Measurements from ENCODE around the gene MYPOP. TPM values are rescaled to one million over a fixed set of nuclear protein-coding genes. Genes with fewer than 3 reads are reported as not detected.

MYPOP gene
- total and polyA plus RNA-seq, 3 donors from 2014 or later = 9.4 to 11.1 (median 9.5) TPM

- intact Hi-C loops (cut with DNase I; ENCODE audit: low total_unique reads) = loop anchor here (10.0 kb wide), 1 partner anchor 110 kb away; no protein-coding TSS in a partner anchor
- WGBS, 2 donors = 42 to 81% methylated on average over 17 to 71 of the region's 72 CpGs
- Histone ChIP-seq H3K36me3 (ENCODE audit: low read depth, missing control alignments) (no peaks in the 10 kb centered on the region), H3K4me3 (peak overlapping the region; percentile 75 to 84), H3K27ac (peak overlapping the region; percentile 33 to 87), H3K27me3 (no peaks in the 10 kb centered on the region), H3K9me3 (no peaks in the 10 kb centered on the region), H3K4me1 (peaks cover 35% of the 10 kb centered on the region)
- TF ChIP-seq, protein P1, sequence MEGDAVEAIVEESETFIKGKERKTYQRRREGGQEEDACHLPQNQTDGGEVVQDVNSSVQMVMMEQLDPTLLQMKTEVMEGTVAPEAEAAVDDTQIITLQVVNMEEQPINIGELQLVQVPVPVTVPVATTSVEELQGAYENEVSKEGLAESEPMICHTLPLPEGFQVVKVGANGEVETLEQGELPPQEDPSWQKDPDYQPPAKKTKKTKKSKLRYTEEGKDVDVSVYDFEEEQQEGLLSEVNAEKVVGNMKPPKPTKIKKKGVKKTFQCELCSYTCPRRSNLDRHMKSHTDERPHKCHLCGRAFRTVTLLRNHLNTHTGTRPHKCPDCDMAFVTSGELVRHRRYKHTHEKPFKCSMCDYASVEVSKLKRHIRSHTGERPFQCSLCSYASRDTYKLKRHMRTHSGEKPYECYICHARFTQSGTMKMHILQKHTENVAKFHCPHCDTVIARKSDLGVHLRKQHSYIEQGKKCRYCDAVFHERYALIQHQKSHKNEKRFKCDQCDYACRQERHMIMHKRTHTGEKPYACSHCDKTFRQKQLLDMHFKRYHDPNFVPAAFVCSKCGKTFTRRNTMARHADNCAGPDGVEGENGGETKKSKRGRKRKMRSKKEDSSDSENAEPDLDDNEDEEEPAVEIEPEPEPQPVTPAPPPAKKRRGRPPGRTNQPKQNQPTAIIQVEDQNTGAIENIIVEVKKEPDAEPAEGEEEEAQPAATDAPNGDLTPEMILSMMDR (IDR thresholded peaks at IDR 0.05) = no peak
- no peak for TF ChIP-seq POLR2A (IDR thresholded peaks at IDR 0.05)
- no peak for DNase-seq
Observed at GRCh38 chr19:45884682-45885555, 17.5 kb downstream of the MYPOP start.

- intact Hi-C loops (cut with DNase I; ENCODE audit: low total_unique reads) = loop anchor here (10.0 kb wide), 1 partner anchor 109 kb away; no protein-coding TSS in a partner anchor
- TF ChIP-seq POLR2A (IDR thresholded peaks at IDR 0.05) = no peak
- TF ChIP-seq, protein P1 (IDR thresholded peaks at IDR 0.05) = no peak
- no peak for DNase-seq
- Histone ChIP-seq H3K27ac (no peak overlapping the region), H3K27me3 (no peaks in the 10 kb centered on the region), H3K36me3 (ENCODE audit: low read depth, missing control alignments) (no peaks in the 10 kb centered on the region), H3K4me1 (peaks cover 35% of the 10 kb centered on the region), H3K9me3 (no peaks in the 10 kb centered on the region), H3K4me3 (peak overlapping the region in 1 of 2 donors; percentile 75)
- WGBS, 2 donors = 61 to 67% methylated on average over 34 to 42 of the region's 57 CpGs
Observed at GRCh38 chr19:45883881-45884681, 18.3 kb downstream of the MYPOP start.

- Histone ChIP-seq H3K9me3 (no peaks in the 10 kb centered on the region), H3K27ac (no peak overlapping the region), H3K4me1 (peaks cover 35% of the 10 kb centered on the region), H3K27me3 (no peaks in the 10 kb centered on the region), H3K4me3 (peak overlapping the region in 1 of 2 donors; percentile 18), H3K36me3 (ENCODE audit: low read depth, missing control alignments) (no peaks in the 10 kb centered on the region)
- no peak for TF ChIP-seq POLR2A (IDR thresholded peaks at IDR 0.05)
- TF ChIP-seq, protein P1 (IDR thresholded peaks at IDR 0.05) = peak in 1 of 3 experiments; percentile 19
- DNase-seq = no peak
- intact Hi-C loops (cut with DNase I; ENCODE audit: low total_unique reads) = loop anchor here (10.0 kb wide), 1 partner anchor 109 kb away; no protein-coding TSS in a partner anchor
- 22 to 24% methylated on average over 5 of the region's 5 CpGs for WGBS, 2 donors
Observed at GRCh38 chr19:45883586-45883880, 18.9 kb downstream of the MYPOP start.

DNA sequence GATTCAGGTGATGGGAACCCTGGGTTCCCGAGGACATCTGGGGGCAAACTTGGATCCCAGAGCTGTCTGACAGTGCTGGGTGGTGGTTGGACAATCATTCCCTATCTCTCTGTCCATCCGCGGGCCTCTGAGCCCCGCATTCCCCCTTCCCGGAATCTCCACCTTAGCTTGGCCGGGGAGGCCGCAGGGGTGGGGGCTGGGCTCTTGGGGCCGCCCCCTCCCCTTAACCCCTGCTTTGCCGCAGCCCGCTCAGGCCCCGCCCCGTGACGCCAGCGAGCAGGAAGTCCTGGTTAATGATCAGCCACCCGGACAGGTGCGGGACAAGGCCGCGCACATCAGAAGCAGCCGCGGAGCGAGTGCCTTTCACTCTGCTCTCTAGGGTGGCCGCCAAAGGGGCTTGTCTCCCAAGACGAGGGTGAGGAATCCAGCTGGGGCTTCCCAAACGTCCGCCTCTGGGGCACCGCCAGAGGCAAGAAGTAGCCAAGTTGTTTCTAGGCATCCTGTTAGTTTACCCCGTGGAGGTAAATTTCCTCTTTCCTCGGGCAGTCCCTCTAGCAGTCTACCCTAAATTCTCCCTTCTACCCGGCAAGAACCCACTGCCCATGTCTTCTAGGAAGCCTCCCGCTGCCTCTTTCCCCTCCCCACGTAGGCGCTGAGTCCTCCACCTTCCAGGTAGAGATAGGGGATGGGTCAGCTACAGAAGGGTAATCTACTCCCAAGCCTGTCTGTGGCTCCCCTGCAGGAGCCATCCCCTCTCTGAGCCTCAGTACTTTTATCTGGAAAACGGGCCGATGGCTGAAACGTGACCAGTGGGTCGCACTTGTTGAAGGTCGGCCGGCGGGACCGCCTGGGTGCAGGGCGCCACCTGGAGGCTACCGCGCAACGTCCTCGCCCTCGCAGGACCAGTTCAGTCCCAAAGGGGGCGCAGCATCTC lies 19.5 kb downstream of the MYPOP start:
- Histone ChIP-seq H3K27ac (no peak overlapping the region), H3K27me3 (no peaks in the 10 kb centered on the region), H3K36me3 (ENCODE audit: low read depth, missing control alignments) (no peaks in the 10 kb centered on the region), H3K4me1 (peaks cover 35% of the 10 kb centered on the region), H3K4me3 (peak overlapping the region in 1 of 2 donors; percentile 18), H3K9me3 (no peaks in the 10 kb centered on the region)
- 14 to 19% methylated on average over 16 to 45 of the region's 47 CpGs for WGBS, 2 donors
- peak; percentile 89 for DNase-seq
- intact Hi-C loops (cut with DNase I; ENCODE audit: low total_unique reads) = loop anchor here (10.0 kb wide), 1 partner anchor 108 kb away; no protein-coding TSS in a partner anchor
- TF ChIP-seq POLR2A (IDR thresholded peaks at IDR 0.05) = no peak
- TF ChIP-seq, protein P1 (IDR thresholded peaks at IDR 0.05) = peak; percentile 71 to 82 (median 81)

Measured in testis (tissue), 3 donors.